Suprapubic skin (tissue), 4 donors: ENCODE data around the gene MLNR. TPM values are rescaled to one million over a fixed set of nuclear protein-coding genes. Genes with fewer than 3 reads are reported as not detected.

Experiments
- DNase-seq, 2 donors: peaks; one replicate each; pipeline ENCODE4 v3.0.0-alpha.2; 2019; ENCODE audit warnings: low spot score in 2 of 2
- H3K27ac ChIP-seq: fragments of 200-600 bp; sonication (generic); one replicate; pipeline ENCODE4 v1.5.1; 2019
- H3K27me3 ChIP-seq: fragments of 200-600 bp; sonication (generic); one replicate; pipeline ENCODE4 v1.5.1; 2019
- H3K36me3 ChIP-seq: fragments of 200-600 bp; sonication (generic); one replicate; pipeline ENCODE4 v1.5.1; 2019
- H3K4me1 ChIP-seq: fragments of 200-600 bp; sonication (generic); one replicate; pipeline ENCODE4 v1.5.1; 2019
- H3K4me3 ChIP-seq: fragments of 200-600 bp; sonication (generic); one replicate; pipeline ENCODE4 v1.5.1; 2019; ENCODE audit warnings: mild to moderate bottlenecking
- H3K9me3 ChIP-seq: fragments of 200-600 bp; sonication (generic); one replicate; pipeline ENCODE4 v1.5.1; 2019
- EP300 ChIP-seq: sonication (generic); formaldehyde crosslinking; IDR thresholded peaks from one replicate; pipeline ENCODE4 v1.6.1; 2017; ENCODE audit warnings: antibody characterized with exemption
- POLR2A ChIP-seq, 2 donors: fragments of 450-650 bp; IDR thresholded peaks; one replicate each; pipeline ENCODE4 v1.6.1; 2017; ENCODE audit warnings: antibody characterized with exemption in 2 of 2, mild to moderate bottlenecking in 2 of 2, moderate library complexity in 2 of 2
- POLR2AphosphoS5 ChIP-seq, 3 donors: sonication (generic); formaldehyde crosslinking; IDR thresholded peaks; one replicate each; pipeline ENCODE4 v1.6.1; 2017; ENCODE audit warnings: antibody characterized with exemption in 3 of 3
- WGBS: methylation state at CpG from one replicate; pipeline ENCODE4 v1.1.5; 2018; 5-methylcytosine and 5-hydroxymethylcytosine counted together
- total RNA-seq, 4 donors: library from RNA; depleted of rRNA; stranded (reverse); fragments of >200 nt; gene quantifications; one replicate each; pipeline ENCODE4 v1.1.0, GENCODE V29; 2016
- TF ChIP-seq, protein P1 (sequence below), 2 donors: fragments of 200-600 bp in 1 of 2; fragments of 450-650 bp in 1 of 2; sonication (generic) in 1 of 2; IDR thresholded peaks; one replicate each; pipeline ENCODE4 v1.5.1; 2016 to 2019; ENCODE audit warnings: antibody characterized with exemption in 2 of 2, mild to moderate bottlenecking in 1 of 2, moderate library complexity in 1 of 2

Gene MLNR
- total RNA-seq, 4 donors from 2014 or later, result not detected

DNA sequence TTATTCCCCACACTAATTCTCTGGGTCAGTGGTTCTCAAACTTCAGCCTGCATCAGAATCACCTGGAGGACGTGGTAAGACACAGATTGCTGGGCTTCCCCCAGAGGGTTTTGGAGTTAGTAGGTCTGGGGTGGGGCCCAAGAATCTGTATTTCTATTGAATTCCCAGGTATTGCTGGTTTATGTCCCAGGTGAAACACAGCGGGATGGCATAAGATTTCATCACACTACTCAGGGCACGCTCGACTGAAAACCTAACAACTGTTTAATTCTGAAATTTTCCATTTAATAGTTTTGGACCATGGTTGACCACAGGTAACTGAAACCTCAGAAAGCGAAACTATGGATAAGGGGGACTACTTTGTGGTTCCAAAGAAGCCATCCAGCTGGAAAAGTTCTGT lies 6.5 kb downstream of the MLNR start:
- Histone ChIP-seq H3K36me3 (no peaks in the 10 kb centered on the region), H3K27me3 (peaks cover 13% of the 10 kb centered on the region), H3K9me3 (no peaks in the 10 kb centered on the region), H3K4me3 (no peak overlapping the region), H3K27ac (no peak overlapping the region), H3K4me1 (no peaks in the 10 kb centered on the region)
- WGBS, result 91% methylated on average over 5 of the region's 5 CpGs
- TF ChIP-seq POLR2AphosphoS5 (IDR thresholded peaks at IDR 0.05), result no peak
- TF ChIP-seq EP300, result no peak
- TF ChIP-seq, protein P1, sequence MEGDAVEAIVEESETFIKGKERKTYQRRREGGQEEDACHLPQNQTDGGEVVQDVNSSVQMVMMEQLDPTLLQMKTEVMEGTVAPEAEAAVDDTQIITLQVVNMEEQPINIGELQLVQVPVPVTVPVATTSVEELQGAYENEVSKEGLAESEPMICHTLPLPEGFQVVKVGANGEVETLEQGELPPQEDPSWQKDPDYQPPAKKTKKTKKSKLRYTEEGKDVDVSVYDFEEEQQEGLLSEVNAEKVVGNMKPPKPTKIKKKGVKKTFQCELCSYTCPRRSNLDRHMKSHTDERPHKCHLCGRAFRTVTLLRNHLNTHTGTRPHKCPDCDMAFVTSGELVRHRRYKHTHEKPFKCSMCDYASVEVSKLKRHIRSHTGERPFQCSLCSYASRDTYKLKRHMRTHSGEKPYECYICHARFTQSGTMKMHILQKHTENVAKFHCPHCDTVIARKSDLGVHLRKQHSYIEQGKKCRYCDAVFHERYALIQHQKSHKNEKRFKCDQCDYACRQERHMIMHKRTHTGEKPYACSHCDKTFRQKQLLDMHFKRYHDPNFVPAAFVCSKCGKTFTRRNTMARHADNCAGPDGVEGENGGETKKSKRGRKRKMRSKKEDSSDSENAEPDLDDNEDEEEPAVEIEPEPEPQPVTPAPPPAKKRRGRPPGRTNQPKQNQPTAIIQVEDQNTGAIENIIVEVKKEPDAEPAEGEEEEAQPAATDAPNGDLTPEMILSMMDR (IDR thresholded peaks at IDR 0.05), result no peak
- TF ChIP-seq POLR2A (IDR thresholded peaks at IDR 0.05), result no peak
- no peak for DNase-seq

DNA sequence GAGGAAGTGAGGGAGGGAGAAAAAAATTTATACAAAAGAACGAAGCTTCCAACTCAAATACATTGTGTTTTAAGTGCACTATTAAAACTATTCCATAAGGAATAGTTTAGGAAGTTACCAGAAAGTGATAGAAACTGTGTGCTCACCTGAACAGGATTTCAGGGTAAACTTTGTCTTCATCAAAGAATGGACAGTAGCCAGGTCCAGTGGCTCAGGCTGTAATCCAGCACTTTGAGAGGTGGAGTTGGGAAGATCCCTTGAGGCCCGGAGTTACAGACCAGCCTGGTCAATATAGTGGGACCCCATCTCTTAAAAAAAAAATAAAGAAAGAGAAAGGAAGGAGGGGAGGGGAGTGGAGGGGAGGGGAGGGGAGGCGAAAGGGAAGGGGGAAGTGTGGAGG lies 14.6 kb downstream of the MLNR start:
- WGBS, result 88% methylated on average over 3 of the region's 3 CpGs
- H3K9me3 ChIP-seq, result no peaks in the 10 kb centered on the region
- no peak for DNase-seq

DNA sequence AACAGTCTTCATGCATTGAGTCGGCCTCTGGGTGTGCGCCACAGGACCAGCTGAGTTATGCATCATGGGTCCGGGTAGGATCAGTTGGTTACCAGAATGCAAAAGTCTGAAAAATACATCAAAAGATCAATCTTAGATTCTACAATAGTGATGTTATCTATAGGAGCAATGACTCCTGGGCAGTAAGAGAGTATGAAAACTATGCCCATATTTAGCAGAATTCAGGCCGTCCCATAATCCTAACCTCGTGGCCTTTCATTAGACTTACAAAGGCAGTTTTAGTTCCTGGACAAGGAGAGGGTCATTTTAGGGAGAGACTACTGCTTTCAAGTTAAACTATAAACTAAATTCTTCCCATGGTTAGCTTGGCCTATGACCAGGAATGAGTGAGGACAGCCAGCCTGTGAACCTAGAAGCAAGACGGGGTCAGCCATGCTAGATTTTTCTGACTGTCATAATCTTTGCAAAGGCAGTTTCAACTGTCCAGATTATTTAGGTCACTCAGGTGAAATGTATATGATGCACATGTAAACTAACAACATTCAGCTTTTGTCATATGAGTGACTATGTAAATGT lies 15.8 kb downstream of the MLNR start:
- Histone ChIP-seq H3K4me1 (no peaks in the 10 kb centered on the region), H3K36me3 (no peaks in the 10 kb centered on the region), H3K27ac (no peak overlapping the region), H3K4me3 (no peak overlapping the region), H3K27me3 (no peaks in the 10 kb centered on the region), H3K9me3 (no peaks in the 10 kb centered on the region)
- no peak for DNase-seq
- 92% methylated on average over 6 of the region's 6 CpGs for WGBS
- TF ChIP-seq EP300, result no peak
- TF ChIP-seq, protein P1 (IDR thresholded peaks at IDR 0.05), result no peak
- TF ChIP-seq POLR2A (IDR thresholded peaks at IDR 0.05), result no peak
- no peak for TF ChIP-seq POLR2AphosphoS5 (IDR thresholded peaks at IDR 0.05)

More for the DNA sequence above, 14.6 kb downstream of the MLNR start:
- no peaks in the 10 kb centered on the region for H3K27me3 ChIP-seq
- no peak overlapping the region for H3K27ac ChIP-seq
- H3K4me1 ChIP-seq, result no peaks in the 10 kb centered on the region
- no peaks in the 10 kb centered on the region for H3K36me3 ChIP-seq
- no peak overlapping the region for H3K4me3 ChIP-seq
- TF ChIP-seq EP300 (no peak), POLR2A (IDR thresholded peaks at IDR 0.05) (no peak), POLR2AphosphoS5 (IDR thresholded peaks at IDR 0.05) (no peak)
- TF ChIP-seq, protein P1 (IDR thresholded peaks at IDR 0.05), result no peak

- WGBS, result 90% methylated on average over 2 of the region's 2 CpGs
- TF ChIP-seq EP300, result no peak
- TF ChIP-seq, protein P1 (IDR thresholded peaks at IDR 0.05), result no peak
- no peak for TF ChIP-seq POLR2AphosphoS5 (IDR thresholded peaks at IDR 0.05)
- TF ChIP-seq POLR2A (IDR thresholded peaks at IDR 0.05), result no peak
- Histone ChIP-seq H3K36me3 (no peaks in the 10 kb centered on the region), H3K27me3 (no peaks in the 10 kb centered on the region), H3K4me3 (no peak overlapping the region), H3K27ac (no peak overlapping the region), H3K4me1 (no peaks in the 10 kb centered on the region), H3K9me3 (no peaks in the 10 kb centered on the region)
- no peak for DNase-seq
Measured at GRCh38 chr13:49238621-49239020, 18.5 kb downstream of the MLNR start.

GRCh38 chr13:49240017-49240416 lies 19.9 kb downstream of the MLNR start:
- H3K9me3 ChIP-seq, result no peaks in the 10 kb centered on the region
- H3K27ac ChIP-seq, result no peak overlapping the region
- DNase-seq, result no peak

More at GRCh38 chr13:49240017-49240416, 19.9 kb downstream of the MLNR start:
- 49% methylated on average over 4 of the region's 4 CpGs for WGBS
- TF ChIP-seq EP300, result no peak
- TF ChIP-seq POLR2AphosphoS5 (IDR thresholded peaks at IDR 0.05), result no peak
- TF ChIP-seq, protein P1 (IDR thresholded peaks at IDR 0.05), result no peak
- TF ChIP-seq POLR2A (IDR thresholded peaks at IDR 0.05), result no peak
- no peaks in the 10 kb centered on the region for H3K4me1 ChIP-seq
- no peaks in the 10 kb centered on the region for H3K27me3 ChIP-seq
- H3K4me3 ChIP-seq, result no peak overlapping the region
- H3K36me3 ChIP-seq, result no peaks in the 10 kb centered on the region
